HG03159 (cell line): ENCODE results near the gene ENOX2.
"Not testable (repeated sequence)": the region's sequence is repeated elsewhere in the genome, so short reads cannot be mapped to it uniquely, and the experiment has no call there.

Experiments used
- ATAC-seq: cut with Tn5 transposase; IDR thresholded peaks from one replicate; pipeline ENCODE4 v1.9.1; 2021; ENCODE audit warnings: mild to moderate bottlenecking, moderate library complexity; ENCODE audit not compliant: unreplicated experiment

The ENOX2 gene, protein sequence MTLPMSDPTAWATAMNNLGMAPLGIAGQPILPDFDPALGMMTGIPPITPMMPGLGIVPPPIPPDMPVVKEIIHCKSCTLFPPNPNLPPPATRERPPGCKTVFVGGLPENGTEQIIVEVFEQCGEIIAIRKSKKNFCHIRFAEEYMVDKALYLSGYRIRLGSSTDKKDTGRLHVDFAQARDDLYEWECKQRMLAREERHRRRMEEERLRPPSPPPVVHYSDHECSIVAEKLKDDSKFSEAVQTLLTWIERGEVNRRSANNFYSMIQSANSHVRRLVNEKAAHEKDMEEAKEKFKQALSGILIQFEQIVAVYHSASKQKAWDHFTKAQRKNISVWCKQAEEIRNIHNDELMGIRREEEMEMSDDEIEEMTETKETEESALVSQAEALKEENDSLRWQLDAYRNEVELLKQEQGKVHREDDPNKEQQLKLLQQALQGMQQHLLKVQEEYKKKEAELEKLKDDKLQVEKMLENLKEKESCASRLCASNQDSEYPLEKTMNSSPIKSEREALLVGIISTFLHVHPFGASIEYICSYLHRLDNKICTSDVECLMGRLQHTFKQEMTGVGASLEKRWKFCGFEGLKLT

DNA sequence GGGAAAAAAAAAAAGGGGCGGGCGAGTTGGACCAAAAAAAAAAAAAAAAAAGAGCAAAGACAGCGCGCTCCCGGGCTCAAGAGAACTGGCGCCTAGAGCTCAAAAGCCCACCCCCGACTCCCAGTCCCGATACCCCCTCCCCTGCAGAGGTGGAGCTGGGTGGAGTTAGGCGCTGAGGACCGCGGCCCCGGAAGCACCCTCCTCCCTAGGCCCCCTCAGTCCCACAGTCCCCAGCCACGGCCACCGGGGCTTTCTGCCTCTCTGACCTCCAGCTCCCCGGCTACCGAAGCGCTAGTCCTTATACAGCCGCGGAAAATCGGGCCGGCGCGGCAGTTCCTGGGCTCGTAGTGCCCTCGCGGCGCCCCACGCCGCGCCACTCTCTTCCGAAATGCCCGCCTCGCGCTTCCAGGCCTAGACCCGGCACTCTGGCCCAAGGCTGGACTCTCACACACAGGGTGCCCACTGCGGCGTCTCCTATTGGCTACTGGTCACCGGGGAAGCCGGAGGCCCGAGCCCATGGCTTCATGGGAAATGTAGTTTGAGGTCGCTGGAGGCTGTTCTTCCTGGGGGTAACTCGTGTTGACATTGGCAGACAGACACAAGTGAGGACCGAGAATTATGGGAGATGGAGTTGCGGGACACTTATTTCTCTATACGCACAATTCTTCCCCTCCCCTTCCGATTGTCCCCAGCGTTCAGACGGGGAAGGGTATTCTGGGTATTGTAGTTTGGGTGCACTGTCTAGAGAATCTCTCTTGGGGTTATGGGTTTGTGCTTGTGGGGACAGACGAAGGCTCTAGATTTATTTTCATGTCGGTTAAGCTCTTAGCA is at the start of gene ENOX2:
Gene ENOX2 (minus strand): TSS at position 427 of the 831 bp plus-strand sequence. CDS start 199,993 bp downstream, outside the sequence.
- ATAC-seq: peak; percentile 98

DNA sequence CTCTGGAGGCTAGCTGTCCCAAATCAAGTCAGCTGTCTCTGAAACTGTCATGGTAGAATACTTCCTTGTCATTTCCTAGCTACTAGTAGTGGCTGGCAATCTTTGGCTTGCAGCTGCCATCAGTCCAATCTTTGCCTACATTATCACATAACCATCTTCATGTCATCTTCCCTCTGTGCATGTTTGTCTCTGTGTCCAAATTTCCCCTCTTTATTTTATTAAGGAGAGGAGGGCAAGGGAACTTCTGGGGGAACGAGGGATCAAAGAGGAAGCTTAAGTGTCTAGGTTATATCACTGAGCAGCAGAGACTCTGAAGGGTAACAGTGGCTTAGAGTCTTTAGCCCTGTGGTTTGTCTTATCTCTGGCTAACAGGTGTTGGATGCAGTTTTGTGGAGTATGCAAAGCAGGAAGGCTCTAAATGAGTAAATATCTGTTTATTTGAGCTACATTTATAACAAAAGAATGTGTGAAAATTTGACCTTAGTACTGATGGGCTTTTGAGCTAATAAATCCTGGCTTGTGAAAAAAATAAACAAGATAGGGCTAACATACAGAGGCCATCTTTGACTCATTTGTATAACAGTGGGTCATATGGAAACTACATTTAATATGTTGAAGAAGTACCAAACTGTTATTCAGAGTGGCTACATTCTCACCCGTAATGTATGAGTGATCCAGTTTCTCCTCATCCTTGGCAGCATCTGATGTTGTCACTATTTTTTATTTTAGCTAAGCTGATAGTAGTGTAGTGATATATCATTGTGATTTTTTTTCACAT is 49.4 kb upstream of the ENOX2 start:
- peak; percentile 83 for ATAC-seq

DNA sequence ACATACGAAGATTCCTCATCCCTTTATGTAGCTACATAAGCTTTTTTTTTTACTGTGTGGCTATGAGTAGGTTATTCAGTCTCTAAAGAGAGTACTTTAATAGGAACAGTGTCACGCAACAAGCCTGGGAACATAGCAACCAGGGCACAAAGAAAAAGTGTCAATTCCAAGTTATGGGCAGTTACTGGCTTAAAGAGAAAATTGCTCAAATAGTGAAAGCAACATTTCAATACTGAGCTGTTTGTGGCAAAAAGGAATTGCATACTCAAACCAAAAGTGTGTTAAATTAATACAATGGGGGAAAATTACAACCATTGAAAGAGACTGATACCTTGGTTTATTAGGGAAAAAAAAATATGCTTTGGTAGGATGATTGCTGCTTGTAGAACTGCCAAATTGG is 41.2 kb upstream of the ENOX2 start:
- no peak for ATAC-seq

DNA sequence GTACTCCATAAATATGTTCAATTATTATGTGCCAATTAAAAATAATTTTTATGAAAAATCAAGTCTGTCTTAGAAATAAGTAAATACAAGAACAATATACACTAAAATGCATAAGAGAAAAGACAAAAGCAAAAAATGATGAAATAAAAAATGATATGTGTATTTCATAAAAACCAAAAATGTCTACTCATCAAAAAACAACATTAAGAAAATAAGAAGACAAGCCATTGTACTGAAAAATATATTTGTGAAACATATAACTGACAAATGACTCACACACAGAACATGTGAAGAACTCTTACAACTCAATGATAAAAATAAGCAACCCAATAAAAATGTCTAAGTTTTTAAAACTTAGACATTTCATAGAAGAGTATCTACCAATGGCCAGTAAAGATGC is 34.1 kb upstream of the ENOX2 start:
- ATAC-seq: no peak

DNA sequence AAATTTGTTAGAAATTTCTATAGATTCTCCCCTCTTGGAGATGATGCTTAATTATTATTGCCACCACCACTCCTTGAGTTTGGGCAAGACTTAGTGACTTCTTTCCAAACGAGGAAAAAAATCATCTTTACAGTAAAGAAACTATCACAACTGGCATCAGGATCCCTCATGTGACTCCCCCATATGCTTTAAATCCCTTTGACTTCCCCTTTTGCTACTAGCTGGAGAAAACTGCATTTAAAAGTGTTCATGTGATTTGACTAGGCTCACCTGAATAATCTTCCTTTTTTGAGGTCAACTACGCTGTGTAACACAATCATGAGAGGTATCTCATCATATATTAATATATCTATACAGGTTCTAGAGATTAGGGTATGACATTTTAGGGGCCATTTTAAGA is 30.3 kb upstream of the ENOX2 start:
- no peak for ATAC-seq

DNA sequence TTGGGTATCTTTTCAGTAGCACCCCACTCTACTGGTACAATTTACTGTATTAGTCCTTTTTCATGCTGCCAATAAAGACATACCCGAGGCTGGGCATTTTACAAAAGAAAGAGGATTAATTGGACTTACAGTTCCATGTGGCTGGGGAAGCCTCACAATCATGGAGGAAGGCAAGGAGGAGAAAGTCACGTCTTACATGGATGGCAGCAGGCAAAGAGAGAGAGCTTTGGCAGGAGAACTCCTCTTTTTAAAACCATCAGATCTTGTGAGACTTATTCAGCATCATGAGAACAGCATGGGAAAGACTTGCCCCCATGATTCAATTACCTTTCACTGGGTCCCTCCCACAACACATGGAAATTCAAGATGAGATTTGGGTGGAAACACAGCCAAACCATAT is 17.4 kb upstream of the ENOX2 start:
- not testable (repeated sequence) for ATAC-seq

DNA sequence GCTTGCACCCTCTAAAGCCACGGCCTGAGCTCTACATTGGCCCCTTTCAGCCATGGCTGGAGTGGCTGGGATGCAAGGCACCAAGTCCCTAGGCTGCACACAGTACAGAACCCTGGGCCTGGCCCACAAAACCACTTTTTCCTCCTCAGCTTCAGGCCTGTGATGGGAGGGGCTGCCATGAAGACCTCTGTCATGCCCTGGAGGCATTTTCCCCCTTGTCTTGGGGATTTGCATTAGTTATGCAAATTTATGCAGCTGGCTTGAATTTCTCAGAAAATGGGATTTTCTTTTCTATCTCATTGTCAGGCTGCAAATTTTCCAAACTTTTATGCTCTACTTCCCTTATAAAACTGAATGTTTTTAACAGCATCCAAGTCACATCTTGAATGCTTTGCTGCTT is 16.7 kb upstream of the ENOX2 start:
- ATAC-seq: not testable (repeated sequence)

DNA sequence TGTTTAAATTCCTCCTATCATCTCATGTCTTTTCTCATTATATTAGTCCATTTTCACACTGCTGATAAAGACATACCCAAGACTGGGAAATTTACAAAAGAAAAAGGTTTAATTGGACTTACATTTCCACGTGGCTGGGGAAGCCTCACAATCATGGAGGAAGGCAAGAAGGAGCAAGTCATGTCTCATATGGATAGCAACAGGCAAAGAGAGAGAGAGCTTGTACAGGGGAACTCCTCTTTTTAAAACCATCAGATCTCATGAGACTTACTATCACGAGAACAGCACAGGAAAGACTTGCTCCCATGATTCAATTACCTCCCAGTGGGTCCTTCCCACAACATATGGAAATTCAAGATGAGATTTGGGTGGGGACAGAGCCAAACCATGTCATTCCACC is 15.5 kb upstream of the ENOX2 start:
- not testable (repeated sequence) for ATAC-seq

DNA sequence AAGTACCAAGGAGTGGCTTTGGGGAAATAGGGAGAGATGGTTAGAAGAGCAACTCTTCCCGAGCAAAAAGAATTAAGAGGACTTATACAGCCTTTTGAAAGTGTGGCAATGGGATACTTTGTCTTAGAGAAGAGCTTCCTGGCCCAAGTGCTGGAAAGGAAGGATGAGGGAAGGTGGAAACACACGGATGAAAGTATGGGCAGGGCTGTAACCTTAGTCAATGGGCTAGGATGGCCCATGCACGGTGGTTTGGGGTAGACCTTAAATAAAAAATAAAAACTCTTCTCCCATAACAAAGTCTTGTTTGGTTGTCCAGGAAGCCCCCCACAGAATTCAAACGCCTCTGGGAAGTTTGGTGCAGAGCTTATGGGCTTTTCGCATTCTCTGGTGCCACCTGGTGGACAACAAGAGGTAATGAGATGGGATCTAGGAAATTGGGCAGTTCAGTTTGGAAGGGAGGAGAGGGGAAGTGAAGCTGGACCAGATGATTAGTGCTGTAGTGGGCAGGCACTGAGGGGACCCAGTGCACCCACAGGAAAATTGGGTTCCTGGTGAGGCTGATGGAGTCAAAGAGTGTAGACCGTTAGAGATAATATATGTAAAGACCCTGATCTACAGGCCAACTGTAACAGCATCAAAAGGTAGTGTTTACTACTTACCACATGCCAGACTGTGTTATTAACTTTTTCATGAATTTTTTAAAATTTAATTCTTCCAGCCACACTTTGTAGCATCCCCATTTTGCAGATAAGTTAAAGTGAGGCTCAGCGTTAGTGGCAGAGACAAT is 13.8 kb upstream of the ENOX2 start:
- peak; percentile 93 for ATAC-seq

DNA sequence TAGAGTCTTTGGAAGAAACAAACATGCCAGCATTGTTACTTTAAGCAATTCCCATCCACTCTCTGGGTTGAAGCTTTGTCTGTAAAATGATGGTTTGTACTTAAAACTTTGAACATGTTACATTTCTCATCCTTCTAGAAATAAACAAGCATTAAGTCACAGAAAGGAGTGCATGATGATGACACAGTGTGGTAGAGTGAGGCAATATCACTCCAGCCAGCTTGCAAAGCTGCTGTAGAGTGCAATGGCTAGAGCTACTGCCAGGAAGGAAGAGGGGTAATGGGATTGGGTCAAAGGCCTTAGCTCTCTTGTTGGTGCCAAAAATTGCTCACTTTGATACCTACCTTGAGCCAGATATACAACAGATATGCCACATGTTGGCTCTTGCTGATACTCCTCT is 12.3 kb upstream of the ENOX2 start:
- ATAC-seq: no peak

DNA sequence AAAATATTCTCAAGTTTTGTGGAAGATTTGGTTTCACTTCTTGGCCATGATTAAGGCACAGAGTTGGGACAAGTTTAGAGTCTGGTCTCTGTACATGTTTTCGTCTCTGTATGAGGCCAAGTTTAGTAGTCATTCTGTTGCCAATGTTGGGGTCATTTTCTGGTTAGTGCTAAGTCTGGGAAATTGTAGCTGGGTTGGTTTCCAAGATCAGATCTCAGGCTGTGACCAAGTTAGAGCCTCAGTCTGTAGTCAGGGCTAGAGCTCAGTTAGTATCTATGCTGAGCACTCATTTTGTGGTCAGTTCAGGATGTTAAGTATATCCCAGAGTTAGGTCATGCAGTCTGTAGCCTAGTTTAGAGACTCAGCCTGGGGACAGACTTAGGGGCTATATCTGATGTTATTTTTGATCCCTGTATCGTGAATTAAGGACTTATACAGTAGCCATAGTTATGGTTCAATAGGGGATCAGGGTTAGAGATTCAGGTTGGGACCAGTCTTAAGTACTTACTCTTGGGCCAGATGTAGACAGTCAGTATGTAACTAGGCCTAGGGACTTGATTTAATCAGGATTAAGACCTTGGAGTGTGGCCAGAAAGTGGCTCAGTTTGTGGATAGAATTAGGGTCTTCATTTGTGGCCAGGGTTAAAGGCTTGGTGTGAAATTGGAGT is 6.6 kb upstream of the ENOX2 start:
- no peak for ATAC-seq

DNA sequence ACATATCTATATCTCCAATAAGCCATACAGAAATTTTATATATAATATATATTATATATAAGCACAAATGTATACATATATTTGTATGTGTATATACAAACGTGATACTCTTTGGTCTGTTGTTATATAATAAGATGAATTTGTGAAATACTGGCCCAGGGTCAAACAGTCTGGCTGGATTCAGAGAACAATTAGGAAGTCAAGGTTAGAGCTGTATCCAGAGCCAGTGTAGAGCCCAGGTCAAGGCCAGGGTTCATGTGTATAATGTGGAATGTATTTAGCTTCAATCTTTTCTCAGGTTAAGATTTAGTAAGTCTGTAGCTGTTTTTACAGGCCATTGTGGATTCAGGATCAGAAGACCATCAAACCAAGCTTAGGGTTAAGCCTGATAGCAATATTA is 3.8 kb upstream of the ENOX2 start:
- no peak for ATAC-seq

DNA sequence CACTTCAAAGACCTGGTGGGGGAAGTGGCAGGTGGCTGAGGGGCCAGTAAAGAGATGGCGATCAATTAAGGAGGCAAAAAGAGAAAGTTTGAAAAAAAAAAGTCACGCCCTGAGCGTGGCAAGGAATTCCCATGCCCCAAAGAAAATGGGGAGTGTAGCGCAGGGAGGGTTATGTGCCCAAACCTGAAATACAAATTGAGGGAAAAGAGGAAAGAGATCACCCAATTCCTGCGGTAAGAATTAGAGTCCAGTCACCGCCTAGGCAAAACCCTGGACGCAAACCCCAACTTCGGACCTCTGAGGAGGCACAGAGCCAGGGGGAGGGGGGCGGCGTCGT is 595 bp downstream of the ENOX2 start:
- ATAC-seq: no peak

DNA sequence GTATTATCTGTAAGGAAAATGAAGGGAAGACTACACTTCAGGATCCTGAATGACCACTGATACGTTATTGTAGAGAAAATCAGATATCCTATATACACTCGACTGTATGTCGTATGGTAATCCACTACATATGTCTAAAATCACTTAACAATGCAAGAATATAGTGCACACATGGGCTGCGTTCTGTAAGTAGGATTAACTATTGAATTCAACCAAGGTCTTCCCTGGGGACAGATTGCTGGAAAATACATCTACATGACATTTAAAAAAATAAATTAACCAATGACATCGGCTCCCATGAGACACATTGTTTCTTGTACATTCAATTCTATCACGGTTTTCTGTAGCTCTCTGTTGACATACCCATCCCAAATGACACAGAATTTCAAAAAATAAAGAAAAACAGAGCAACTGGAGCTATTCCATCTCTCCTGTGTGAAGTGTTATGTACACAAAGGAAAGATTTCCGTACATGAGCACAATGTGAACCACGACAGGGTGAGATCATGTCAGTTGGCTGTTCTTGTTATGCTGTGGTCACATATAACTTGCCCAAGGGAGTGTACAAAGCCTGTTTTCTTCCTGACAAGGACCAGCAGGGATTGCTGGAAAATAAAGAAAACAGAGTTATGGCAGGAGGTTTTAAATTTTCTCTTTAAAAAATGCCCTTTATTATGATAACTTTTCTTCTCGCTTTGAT is 6.1 kb downstream of the ENOX2 start:
- no peak for ATAC-seq

DNA sequence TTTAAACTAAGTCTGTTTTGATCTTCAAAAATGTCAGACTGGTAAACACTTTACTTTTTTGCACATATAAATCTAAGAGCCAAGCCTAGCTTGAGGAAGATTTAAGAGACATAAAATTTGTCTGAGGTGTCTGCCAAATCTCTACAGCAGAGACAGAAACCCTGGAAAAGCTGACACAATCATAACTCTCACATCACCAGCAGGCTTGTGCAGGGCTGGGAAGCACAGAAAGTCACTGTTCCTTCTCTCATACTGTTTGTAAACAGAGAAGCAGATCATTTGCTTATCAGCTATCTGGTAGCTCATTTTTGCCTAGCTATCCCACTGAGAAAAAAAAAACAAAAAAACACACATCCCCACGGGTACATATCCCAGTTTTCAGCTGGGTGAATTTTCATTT is 7.0 kb downstream of the ENOX2 start:
- ATAC-seq: no peak

DNA sequence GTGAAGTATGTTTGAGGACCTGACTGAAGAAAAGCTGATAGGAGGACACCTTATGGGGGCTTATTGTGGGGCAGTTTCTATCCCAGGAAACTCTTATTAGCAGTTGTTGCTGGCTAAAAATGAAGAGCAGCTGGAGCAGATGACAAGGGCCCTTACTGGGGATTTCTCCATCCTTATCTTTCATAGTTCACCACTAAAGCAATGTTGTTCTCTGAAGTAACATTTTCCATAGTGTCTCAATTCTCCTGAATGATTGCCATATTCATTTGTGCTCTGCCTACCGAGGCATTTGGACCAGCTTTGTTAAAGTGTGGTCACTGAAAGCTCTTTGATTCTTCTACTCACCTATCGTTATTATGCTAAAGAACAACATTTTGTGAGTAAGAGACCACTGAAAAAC is 7.7 kb downstream of the ENOX2 start:
- ATAC-seq: no peak

DNA sequence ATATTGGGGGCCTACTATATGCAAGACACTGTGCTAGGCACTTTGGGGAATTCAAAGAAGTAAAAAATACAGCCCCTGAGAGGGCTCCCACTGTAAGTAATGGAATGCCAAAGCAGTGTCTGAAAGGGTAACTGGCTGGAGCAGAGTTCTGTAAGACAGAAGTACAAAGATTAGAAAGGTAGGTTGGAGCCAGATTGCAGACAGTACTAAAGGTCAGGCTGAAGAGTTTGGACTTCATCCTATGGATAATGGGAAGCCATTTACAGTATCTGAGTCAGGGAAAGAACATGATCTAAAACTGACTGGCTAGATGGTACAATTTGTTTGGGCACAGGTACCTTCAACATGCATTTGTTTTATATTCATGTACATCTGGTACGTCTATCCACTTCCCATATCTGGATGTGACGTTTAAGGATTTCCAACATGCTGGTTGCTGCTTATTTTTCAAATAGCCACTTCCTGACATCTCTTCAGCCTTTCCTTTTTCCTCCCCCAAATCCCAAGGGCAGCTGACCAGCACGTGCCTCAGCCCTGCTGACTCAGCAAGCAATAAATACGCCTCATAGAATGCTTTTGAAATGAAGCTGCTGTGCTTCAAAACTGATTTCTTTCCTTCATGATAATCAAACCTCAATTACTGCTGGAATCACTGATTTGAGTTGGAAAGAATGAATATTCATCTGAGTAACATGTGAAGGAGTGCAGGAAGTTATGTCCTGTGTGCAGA is 9.5 kb downstream of the ENOX2 start:
- no peak for ATAC-seq

DNA sequence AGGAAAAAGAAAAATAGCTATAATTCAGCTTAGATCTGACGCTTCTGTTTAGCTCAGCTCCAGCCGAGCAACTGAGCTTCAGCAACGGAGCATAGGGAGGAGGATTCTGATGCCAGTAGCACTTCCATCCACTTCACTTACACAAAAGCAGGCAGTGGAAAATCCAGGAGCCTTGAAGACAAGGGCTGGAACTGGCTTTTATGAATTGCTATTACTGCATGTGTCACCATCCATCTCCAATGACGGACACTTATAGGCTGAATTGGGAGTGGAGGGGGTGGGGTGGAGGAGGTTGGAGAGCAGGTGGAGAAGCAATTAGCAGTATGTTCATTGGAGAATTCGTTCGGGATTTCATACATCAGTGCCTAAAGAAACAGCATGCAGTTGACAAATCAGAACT is 15.6 kb downstream of the ENOX2 start:
- ATAC-seq: no peak

DNA sequence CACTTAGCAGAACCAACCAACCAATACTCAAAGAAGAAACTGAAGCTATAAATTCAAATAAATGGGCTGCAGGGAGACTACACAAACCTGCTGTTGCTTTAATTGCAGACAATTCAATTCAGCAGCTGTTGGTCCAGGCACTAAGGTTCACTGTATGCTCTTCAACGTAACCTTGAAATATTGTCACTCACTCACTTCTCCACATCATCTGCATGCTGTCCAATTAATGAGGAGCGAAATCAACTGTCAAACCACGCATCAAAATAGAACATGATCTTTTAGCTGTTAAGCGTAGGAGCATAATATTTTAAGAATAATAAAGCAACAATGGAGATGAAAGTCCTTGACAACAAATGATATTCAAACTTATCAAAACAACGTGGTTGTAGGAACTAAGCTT is 17.0 kb downstream of the ENOX2 start:
- no peak for ATAC-seq
